ENCODE measurements around the gene ABCB1. TPM values are rescaled to one million over a fixed set of nuclear protein-coding genes. Genes with fewer than 3 reads are reported as not detected.

Gene ABCB1
- polyA plus RNA-seq, 3 donors from 2014 or later, result 55.5 to 66.5 (median 56.0) TPM

GRCh38 chr7:87566311-87566900 lies 34.3 kb downstream of the ABCB1 start:
- Mint-ChIP-seq H3K27me3 (ENCODE audit: low read depth in 3 of 3) (peaks cover 0 to 2% (median 0%) of the 10 kb centered on the region in 3 donors), H3K27ac (no peak overlapping the region), H3K36me3 (peaks cover 14 to 39% (median 25%) of the 10 kb centered on the region in 3 donors), H3K4me1 (peaks cover 11 to 20% of the 10 kb centered on the region in 2 donors), H3K9me3 (no peaks in the 10 kb centered on the region), H3K4me3 (no peak overlapping the region)
- DNase-seq, result no peak

GRCh38 chr7:87565877-87566276 lies 34.8 kb downstream of the ABCB1 start:
- DNase-seq, result no peak
- Mint-ChIP-seq H3K9me3 (no peaks in the 10 kb centered on the region), H3K27ac (no peak overlapping the region), H3K4me3 (no peak overlapping the region), H3K36me3 (peaks cover 14 to 40% (median 24%) of the 10 kb centered on the region in 3 donors), H3K27me3 (ENCODE audit: low read depth in 3 of 3) (peaks cover 0 to 2% (median 0%) of the 10 kb centered on the region in 3 donors), H3K4me1 (peaks cover 9 to 14% of the 10 kb centered on the region in 2 donors)

- H3K36me3 Mint-ChIP-seq, result peaks cover 25 to 54% (median 28%) of the 10 kb centered on the region in 3 donors
- no peaks in the 10 kb centered on the region for H3K9me3 Mint-ChIP-seq
- peak overlapping the region in 1 of 5 donors; percentile 25 for H3K4me3 Mint-ChIP-seq
- peaks cover 9 to 12% of the 10 kb centered on the region in 2 donors for H3K4me1 Mint-ChIP-seq
- peak overlapping the region in 3 of 6 donors; percentile 14 to 60 (median 27) for H3K27ac Mint-ChIP-seq
- DNase-seq, result peak; percentile 2 to 21 (median 19)
- peaks cover 0 to 2% (median 0%) of the 10 kb centered on the region in 3 donors for H3K27me3 Mint-ChIP-seq (ENCODE audit: low read depth in 3 of 3)
These were observed 36.3 kb downstream of the ABCB1 start for GRCh38 chr7:87564296-87564963.

- H3K9me3 Mint-ChIP-seq, result no peaks in the 10 kb centered on the region
- H3K27me3 Mint-ChIP-seq (ENCODE audit: low read depth in 3 of 3), result peaks cover 0 to 2% (median 0%) of the 10 kb centered on the region in 3 donors
- H3K27ac Mint-ChIP-seq, result no peak overlapping the region
- peaks cover 19 to 39% (median 20%) of the 10 kb centered on the region in 3 donors for H3K36me3 Mint-ChIP-seq
- DNase-seq, result no peak
- peaks cover 10 to 12% of the 10 kb centered on the region in 2 donors for H3K4me1 Mint-ChIP-seq
- H3K4me3 Mint-ChIP-seq, result no peak overlapping the region
These were observed 39.0 kb downstream of the ABCB1 start for GRCh38 chr7:87561702-87562101.

GRCh38 chr7:87561102-87561501 lies 39.6 kb downstream of the ABCB1 start:
- H3K27ac Mint-ChIP-seq, result no peak overlapping the region
- H3K36me3 Mint-ChIP-seq, result peaks cover 15 to 33% (median 20%) of the 10 kb centered on the region in 3 donors
- no peak overlapping the region for H3K4me3 Mint-ChIP-seq
- peaks cover 10 to 12% of the 10 kb centered on the region in 2 donors for H3K4me1 Mint-ChIP-seq
- DNase-seq, result no peak
- H3K9me3 Mint-ChIP-seq, result no peaks in the 10 kb centered on the region
- H3K27me3 Mint-ChIP-seq (ENCODE audit: low read depth in 3 of 3), result peaks cover 0 to 2% (median 0%) of the 10 kb centered on the region in 3 donors

- peaks cover 29 to 43% (median 41%) of the 10 kb centered on the region in 3 donors for H3K36me3 Mint-ChIP-seq
- H3K27me3 Mint-ChIP-seq (ENCODE audit: low read depth in 3 of 3), result peaks cover 0 to 1% (median 0%) of the 10 kb centered on the region in 3 donors
- H3K27ac Mint-ChIP-seq, result no peak overlapping the region
- DNase-seq, result no peak
- no peak overlapping the region for H3K4me3 Mint-ChIP-seq
- H3K4me1 Mint-ChIP-seq, result no peaks in the 10 kb centered on the region
- H3K9me3 Mint-ChIP-seq, result no peaks in the 10 kb centered on the region
These were observed 48.3 kb downstream of the ABCB1 start for GRCh38 chr7:87552351-87552900.

- Mint-ChIP-seq H3K4me1 (no peaks in the 10 kb centered on the region), H3K27ac (peak overlapping the region in 1 of 6 donors; percentile 23), H3K36me3 (peaks cover 36 to 54% (median 47%) of the 10 kb centered on the region in 3 donors), H3K9me3 (no peaks in the 10 kb centered on the region), H3K4me3 (no peak overlapping the region), H3K27me3 (ENCODE audit: low read depth in 3 of 3) (peaks cover 0 to 1% (median 0%) of the 10 kb centered on the region in 3 donors)
- DNase-seq, result no peak
These were observed 52.4 kb downstream of the ABCB1 start for GRCh38 chr7:87548123-87548919.

GRCh38 chr7:87545760-87546159 lies 54.9 kb downstream of the ABCB1 start:
- Mint-ChIP-seq H3K27me3 (ENCODE audit: low read depth in 3 of 3) (peaks cover 0 to 1% (median 0%) of the 10 kb centered on the region in 3 donors), H3K4me3 (no peak overlapping the region), H3K4me1 (no peaks in the 10 kb centered on the region), H3K36me3 (peaks cover 40 to 59% (median 50%) of the 10 kb centered on the region in 3 donors), H3K27ac (no peak overlapping the region), H3K9me3 (no peaks in the 10 kb centered on the region)
- no peak for DNase-seq

- no peak for DNase-seq
- H3K4me3 Mint-ChIP-seq, result no peak overlapping the region
- peaks cover 36 to 56% (median 43%) of the 10 kb centered on the region in 3 donors for H3K36me3 Mint-ChIP-seq
- no peaks in the 10 kb centered on the region for H3K9me3 Mint-ChIP-seq
- no peaks in the 10 kb centered on the region for H3K27me3 Mint-ChIP-seq (ENCODE audit: low read depth in 3 of 3)
- H3K27ac Mint-ChIP-seq, result no peak overlapping the region
- H3K4me1 Mint-ChIP-seq, result no peaks in the 10 kb centered on the region
These were observed 57.1 kb downstream of the ABCB1 start for GRCh38 chr7:87543623-87544022.

- Mint-ChIP-seq H3K27me3 (ENCODE audit: low read depth in 3 of 3) (no peaks in the 10 kb centered on the region), H3K4me3 (no peak overlapping the region), H3K36me3 (peaks cover 39 to 63% (median 48%) of the 10 kb centered on the region in 3 donors), H3K27ac (no peak overlapping the region), H3K4me1 (no peaks in the 10 kb centered on the region), H3K9me3 (no peaks in the 10 kb centered on the region)
- no peak for DNase-seq
These were observed 59.0 kb downstream of the ABCB1 start for GRCh38 chr7:87541648-87542047.

GRCh38 chr7:87538052-87538451 lies 62.6 kb downstream of the ABCB1 start:
- Mint-ChIP-seq H3K27me3 (ENCODE audit: low read depth in 3 of 3) (no peaks in the 10 kb centered on the region), H3K27ac (no peak overlapping the region), H3K4me3 (no peak overlapping the region), H3K4me1 (no peaks in the 10 kb centered on the region), H3K36me3 (peaks cover 38 to 72% (median 40%) of the 10 kb centered on the region in 3 donors), H3K9me3 (no peaks in the 10 kb centered on the region)
- DNase-seq, result no peak

- no peak overlapping the region for H3K4me3 Mint-ChIP-seq
- H3K36me3 Mint-ChIP-seq, result peaks cover 41 to 68% (median 47%) of the 10 kb centered on the region in 3 donors
- no peak overlapping the region for H3K27ac Mint-ChIP-seq
- no peak for DNase-seq
- peaks cover 0 to 9% of the 10 kb centered on the region in 2 donors for H3K4me1 Mint-ChIP-seq
- H3K9me3 Mint-ChIP-seq, result no peaks in the 10 kb centered on the region
- no peaks in the 10 kb centered on the region for H3K27me3 Mint-ChIP-seq (ENCODE audit: low read depth in 3 of 3)
These were observed 66.6 kb downstream of the ABCB1 start for GRCh38 chr7:87534072-87534471.

GRCh38 chr7:87530126-87530525 lies 70.6 kb downstream of the ABCB1 start:
- no peak for DNase-seq
- H3K4me3 Mint-ChIP-seq, result no peak overlapping the region
- H3K36me3 Mint-ChIP-seq, result peaks cover 49 to 68% (median 55%) of the 10 kb centered on the region in 3 donors
- peak overlapping the region in 2 of 6 donors; percentile 9 to 48 for H3K27ac Mint-ChIP-seq
- H3K27me3 Mint-ChIP-seq (ENCODE audit: low read depth in 3 of 3), result no peaks in the 10 kb centered on the region
- no peaks in the 10 kb centered on the region for H3K9me3 Mint-ChIP-seq
- peaks cover 6 to 18% of the 10 kb centered on the region in 2 donors for H3K4me1 Mint-ChIP-seq
